Measurements from ENCODE around the gene CDC34.

CDC34 gene

GRCh38 chr19:591099-591958 lies 59.8 kb downstream of the CDC34 start:
- TF ChIP-seq CTCF (IDR thresholded peaks at IDR 0.05; ENCODE audit: low read depth, low read length): no peak
- no peak overlapping the region for H3K4me3 ChIP-seq (ENCODE audit: low read depth, low read length)
